RWPE2 (cell line): ENCODE results near the gene PPP6R3.
"Not testable (repeated sequence)": the region's sequence is repeated elsewhere in the genome, so short reads cannot be mapped to it uniquely, and the experiment has no call there.

ENCODE experiments used
- ATAC-seq: fragments of 200-7000 bp; cut with Tn5 transposase; 3 replicates; pipeline ENCODE4 v1.9.1; 2021; ENCODE audit warnings: low read depth
- DNase-seq: peaks from one replicate; pipeline ENCODE4 v3.0.0-alpha.2; 2020; ENCODE audit warnings: low spot score
- H3K27ac ChIP-seq: fragments of 450-650 bp; 2 replicates; pipeline ENCODE4 v1.5.1; 2017; ENCODE audit warnings: mild to moderate bottlenecking; ENCODE audit not compliant: poor library complexity, severe bottlenecking
- H3K27me3 ChIP-seq: fragments of 250-450 bp; sonication (Bioruptor Pico); 2 replicates; pipeline ENCODE4 v1.5.1; 2021; ENCODE audit warnings: mild to moderate bottlenecking, moderate library complexity; ENCODE audit not compliant: insufficient read depth, poor library complexity, severe bottlenecking
- H3K36me3 ChIP-seq: fragments of 250-450 bp; sonication (Bioruptor Pico); 2 replicates; pipeline ENCODE4 v1.5.1; 2020; ENCODE audit warnings: low read depth, mild to moderate bottlenecking, moderate library complexity
- H3K4me1 ChIP-seq: fragments of 250-450 bp; sonication (Bioruptor Pico); 2 replicates; pipeline ENCODE4 v1.5.1; 2021; ENCODE audit warnings: mild to moderate bottlenecking, moderate library complexity; ENCODE audit not compliant: insufficient read depth, poor library complexity, severe bottlenecking
- H3K4me3 ChIP-seq: fragments of 250-450 bp; sonication (Bioruptor Pico); 2 replicates; pipeline ENCODE4 v1.5.1; 2021; ENCODE audit warnings: mild to moderate bottlenecking, moderate library complexity; ENCODE audit not compliant: severe bottlenecking
- H3K9me3 ChIP-seq: fragments of 250-450 bp; sonication (Bioruptor Pico); 2 replicates; pipeline ENCODE4 v1.5.1; 2021; ENCODE audit warnings: mild to moderate bottlenecking, moderate library complexity; ENCODE audit not compliant: severe bottlenecking
- CTCF ChIP-seq: fragments of 450-650 bp; IDR thresholded peaks from one replicate; pipeline ENCODE4 v1.5.1; 2017; ENCODE audit warnings: mild to moderate bottlenecking, moderate library complexity; ENCODE audit not compliant: poor library complexity, severe bottlenecking

Gene PPP6R3

GRCh38 chr11:68536706-68537105, 76.2 kb downstream of the PPP6R3 start:
- TF ChIP-seq CTCF = no peak
- Histone ChIP-seq H3K4me1 (no peaks in the 10 kb centered on the region), H3K36me3 (peaks cover 63% of the 10 kb centered on the region), H3K27me3 (no peaks in the 10 kb centered on the region), H3K4me3 (no peak overlapping the region), H3K27ac (no peak overlapping the region), H3K9me3 (no peaks in the 10 kb centered on the region)
- ATAC-seq (no peak), DNase-seq (no peak)

- Histone ChIP-seq H3K4me1 (no peaks in the 10 kb centered on the region), H3K27ac (no peak overlapping the region)
These were observed 77.5 kb downstream of the PPP6R3 start for GRCh38 chr11:68538025-68538424.

GRCh38 chr11:68539395-68539794, 78.8 kb downstream of the PPP6R3 start:
- no peak overlapping the region for H3K27ac ChIP-seq
- peaks cover 61% of the 10 kb centered on the region for H3K36me3 ChIP-seq
- H3K9me3 ChIP-seq = no peaks in the 10 kb centered on the region
- no peak for TF ChIP-seq CTCF
- ATAC-seq = no peak
- no peak for DNase-seq
- no peaks in the 10 kb centered on the region for H3K4me1 ChIP-seq
- H3K4me3 ChIP-seq = no peak overlapping the region
- H3K27me3 ChIP-seq = no peaks in the 10 kb centered on the region

More at GRCh38 chr11:68538025-68538424, 77.5 kb downstream of the PPP6R3 start:
- no peak overlapping the region for H3K4me3 ChIP-seq
- DNase-seq (no peak), ATAC-seq (no peak)
- no peak for TF ChIP-seq CTCF
- no peaks in the 10 kb centered on the region for H3K27me3 ChIP-seq
- H3K36me3 ChIP-seq = peaks cover 59% of the 10 kb centered on the region
- H3K9me3 ChIP-seq = no peaks in the 10 kb centered on the region

GRCh38 chr11:68540504-68540903, 80.0 kb downstream of the PPP6R3 start:
- H3K4me1 ChIP-seq, H3K9me3 ChIP-seq, ATAC-seq, DNase-seq, H3K27me3 ChIP-seq, H3K4me3 ChIP-seq, H3K27ac ChIP-seq: not testable (repeated sequence)
- peaks cover 62% of the 10 kb centered on the region for H3K36me3 ChIP-seq

GRCh38 chr11:68541116-68541515, 80.6 kb downstream of the PPP6R3 start:
- TF ChIP-seq CTCF = no peak
- Histone ChIP-seq H3K9me3 (no peaks in the 10 kb centered on the region), H3K4me3 (no peak overlapping the region), H3K27me3 (no peaks in the 10 kb centered on the region), H3K27ac (no peak overlapping the region), H3K4me1 (peaks cover 9% of the 10 kb centered on the region), H3K36me3 (peaks cover 68% of the 10 kb centered on the region)
- ATAC-seq = no peak
- DNase-seq = no peak

GRCh38 chr11:68541991-68542390, 81.4 kb downstream of the PPP6R3 start:
- ATAC-seq (no peak), DNase-seq (no peak)
- Histone ChIP-seq H3K27ac (no peak overlapping the region), H3K27me3 (no peaks in the 10 kb centered on the region), H3K4me3 (no peak overlapping the region), H3K36me3 (peaks cover 65% of the 10 kb centered on the region), H3K4me1 (peaks cover 10% of the 10 kb centered on the region), H3K9me3 (no peaks in the 10 kb centered on the region)
- TF ChIP-seq CTCF = no peak
